GM12878 (cell line): ENCODE measurements around the gene PCDHGA8. TPM values are rescaled to one million over a fixed set of nuclear protein-coding genes. Genes with fewer than 3 reads are reported as not detected.

Source experiments
- ATAC-seq: fragments of 200-7000 bp; cut with Tn5 transposase; 3 replicates; pipeline ENCODE4 v1.9.1; 2020; ENCODE audit warnings: mild to moderate bottlenecking, moderate library complexity
- BruUV-seq: library from RNA; stranded (reverse); fragments of 400-500 nt; replicated peaks from 2 replicates; lab custom pipeline; 2021; lab: Mats Ljungman, UMichigan
- CTCF ChIA-PET: fragments of 300-600 bp; sonication (Branson Sonifier 250); formaldehyde crosslinking; extraction: SDS; loops from one replicate; lab custom pipeline; 2021; ENCODE audit warnings: inconsistent platforms; lab: Yijun Ruan, JAX
- POLR2A ChIA-PET: fragments of 350-600 bp; formaldehyde crosslinking; extraction: SDS; loops from one replicate; lab custom pipeline; 2021; ENCODE audit warnings: inconsistent platforms; lab: Charles Lee
- RAD21 ChIA-PET: fragments of 300-600 bp; sonication (Branson Sonifier 250); formaldehyde crosslinking; loops from one replicate; lab custom pipeline; 2023; ENCODE audit warnings: antibody characterized with exemption; ENCODE audit not compliant: unreplicated experiment; lab: Charles Lee
- SMC1A ChIA-PET: fragments of 300-600 bp; sonication (Branson Sonifier 250); formaldehyde crosslinking; loops from one replicate; lab custom pipeline; 2023; ENCODE audit not compliant: unreplicated experiment, uncharacterized antibody; lab: Charles Lee
- DNase-seq: peaks from one replicate; pipeline ENCODE4 v3.0.0-alpha.2; 2011; ENCODE audit warnings: low read depth, low spot score
- FAIRE-seq: peaks from 3 replicates; lab custom pipeline; 2011; peaks lifted over from hg19 to GRCh38; lab: Jason Lieb, UNC
- H2AFZ ChIP-seq: 2 replicates; pipeline ENCODE4 v1.6.0; 2011; ENCODE audit warnings: low read depth, low read length, control low read depth; ENCODE audit not compliant: control insufficient read depth
- H3K27ac ChIP-seq: 2 replicates; pipeline ENCODE4 v1.5.1; 2011; ENCODE audit warnings: control low read depth; ENCODE audit not compliant: control insufficient read depth, insufficient read depth
- H3K27me3 ChIP-seq, 2 experiments: replicated peaks in 1 of 2; 2 replicates each; pipeline versions ENCODE4 v1.6.0 to v1.6.1; 2011; ENCODE audit warnings: low read length in 1 of 2; ENCODE audit not compliant: control insufficient read depth in 2 of 2, insufficient read depth in 2 of 2
- H3K36me3 ChIP-seq, 2 experiments: 2 replicates each; pipeline ENCODE4 v1.5.1; 2011; ENCODE audit warnings: low read length in 1 of 2; ENCODE audit not compliant: control insufficient read depth in 2 of 2, insufficient read depth in 2 of 2
- H3K4me1 ChIP-seq: 2 replicates; pipeline ENCODE4 v1.6.1; 2011; ENCODE audit warnings: mild to moderate bottlenecking, low read length, moderate library complexity, mixed read lengths; ENCODE audit not compliant: control insufficient read depth, insufficient read depth
- H3K4me2 ChIP-seq: 2 replicates; pipeline ENCODE4 v1.6.0; 2011; ENCODE audit warnings: control low read depth; ENCODE audit not compliant: control insufficient read depth, insufficient read depth
- H3K4me3 ChIP-seq: fragments of 200-600 bp; sonication (generic); 2 replicates; pipeline ENCODE4 v1.5.1; 2016
- H3K79me2 ChIP-seq: 2 replicates; pipeline ENCODE4 v1.6.0; 2011; ENCODE audit warnings: low read length; ENCODE audit not compliant: control insufficient read depth, insufficient read depth
- H3K9ac ChIP-seq: 2 replicates; pipeline ENCODE4 v1.8.0; 2011; ENCODE audit warnings: low read length, control low read depth, mixed read lengths; ENCODE audit not compliant: control insufficient read depth, insufficient read depth
- H3K9me3 ChIP-seq: replicated peaks from 3 replicates; pipeline ENCODE4 v1.5.1; 2011; ENCODE audit warnings: mild to moderate bottlenecking, low read length; ENCODE audit not compliant: control insufficient read depth, insufficient read depth
- H4K20me1 ChIP-seq: 2 replicates; pipeline ENCODE4 v1.6.0; 2011; ENCODE audit not compliant: control insufficient read depth, insufficient read depth
- ATF7 ChIP-seq: fragments of 450-650 bp; IDR thresholded peaks from 2 replicates; pipeline ENCODE4 v1.6.1; 2016; ENCODE audit warnings: low read depth, mild to moderate bottlenecking
- CEBPB ChIP-seq, 2 experiments: fragments of 150-350 bp in 1 of 2; IDR thresholded peaks; 2 replicates each; pipeline ENCODE4 v1.6.1; 2012 to 2014; ENCODE audit warnings: low read depth in 2 of 2, low read length in 2 of 2, borderline replicate concordance in 1 of 2, inconsistent platforms in 1 of 2
- CREM ChIP-seq: IDR thresholded peaks from 2 replicates; pipeline ENCODE4 v1.6.1; 2014; ENCODE audit warnings: antibody characterized with exemption, low read depth
- CTCF ChIP-seq, 3 experiments: IDR thresholded peaks in 2 of 3; conservative IDR thresholded peaks in 1 of 3; 2 replicates each; pipeline ENCODE4 v1.5.1; 2011; ENCODE audit warnings: low read depth in 3 of 3, low read length in 3 of 3, mild to moderate bottlenecking in 3 of 3, control low read depth in 2 of 3, moderate library complexity in 2 of 3, inconsistent platforms in 1 of 3, mixed read lengths in 1 of 3; ENCODE audit not compliant: control insufficient read depth in 2 of 3, insufficient read depth in 1 of 3; ENCODE audit errors: extremely low read depth in 1 of 3
- E4F1 ChIP-seq: fragments of 450-650 bp; IDR thresholded peaks from 2 replicates; pipeline ENCODE4 v1.6.1; 2018; ENCODE audit warnings: borderline replicate concordance, mild to moderate bottlenecking; ENCODE audit not compliant: partially characterized antibody
- IRF4 ChIP-seq: IDR thresholded peaks from 2 replicates; pipeline ENCODE4 v1.6.1; 2011; ENCODE audit warnings: low read depth, low read length
- JUNB ChIP-seq: IDR thresholded peaks from 2 replicates; pipeline ENCODE4 v1.6.1; 2016; ENCODE audit warnings: antibody characterized with exemption, mild to moderate bottlenecking
- NR2C1 ChIP-seq: fragments of 450-650 bp; IDR thresholded peaks from 2 replicates; pipeline ENCODE4 v1.6.1; 2017; ENCODE audit warnings: antibody characterized with exemption, mild to moderate bottlenecking, moderate library complexity
- PML ChIP-seq: IDR thresholded peaks from 2 replicates; pipeline ENCODE4 v1.6.1; 2012; ENCODE audit warnings: low read length, inconsistent platforms
- POLR2AphosphoS2 ChIP-seq: IDR thresholded peaks from 2 replicates; pipeline ENCODE4 v1.6.1; 2011; ENCODE audit warnings: low read depth, mild to moderate bottlenecking, low read length, improper control_type of control experiment, moderate library complexity
- RAD21 ChIP-seq: IDR thresholded peaks from 2 replicates; pipeline ENCODE4 v1.6.1; 2011; ENCODE audit warnings: mild to moderate bottlenecking, low read depth, low read length, moderate library complexity; ENCODE audit not compliant: insufficient read depth
- REST ChIP-seq: IDR thresholded peaks from 2 replicates; pipeline ENCODE4 v1.6.1; 2012; ENCODE audit warnings: mild to moderate bottlenecking, low read depth, low read length
- SMC3 ChIP-seq: IDR thresholded peaks from 2 replicates; pipeline ENCODE4 v1.6.1; 2011; ENCODE audit warnings: low read length, improper control_type of control experiment, borderline replicate concordance
- ZSCAN29 ChIP-seq: fragments of 450-650 bp; IDR thresholded peaks from 2 replicates; pipeline ENCODE4 v1.6.1; 2017; ENCODE audit warnings: mild to moderate bottlenecking, moderate library complexity
- WGBS: methylation state at CpG from one replicate; pipeline ENCODE4 v1.1.6; 2016; ENCODE audit warnings: low lambda C conversion rate; ENCODE audit not compliant: insufficient replicate concordance, insufficient coverage; ENCODE audit errors: missing lambda C conversion rate; 5-methylcytosine and 5-hydroxymethylcytosine counted together
- in situ Hi-C: fragments of 300-500 bp; cut with MboI; formaldehyde crosslinking; loops from 9 replicates; pipeline ENCODE4 v1.14.3; 2018; ENCODE audit warnings: mixed read lengths
- intact Hi-C: fragments of 100-400 bp; cut with micrococcal nuclease; formaldehyde crosslinking; loops from one replicate; pipeline ENCODE4 v1.14.2; 2022; ENCODE audit not compliant: unreplicated experiment
- polyA plus RNA-seq, 11 experiments: library from polyadenylated mRNA; depleted of rRNA in 4 of 11; unstranded in 6 of 11; stranded (reverse) in 5 of 11; fragments of >200 nt; fragmentation: Nextera tagmentation in 4 of 11; fragmentation: Illumina TruSeq in 1 of 11; extraction: Ambion mirVana in 4 of 11; extraction: Trizol in 1 of 11; gene quantifications; 1 replicate in 1 of 11; 2 replicates in 10 of 11; pipeline versions ENCODE4 v1.2.1 to v1.2.3, GENCODE V29; 2011 to 2016; ENCODE audit warnings: inconsistent platforms in 2 of 11, missing spikeins in 2 of 11, low read depth in 1 of 11
- total RNA-seq, 4 experiments: library from RNA; depleted of rRNA in 3 of 4; stranded (reverse); fragments of >200 nt in 3 of 4; fragmentation: Illumina TruSeq in 1 of 4; extraction: Trizol in 1 of 4; gene quantifications; 2 replicates each; pipeline versions ENCODE4 v1.2.1 to v1.2.3, GENCODE V29; 2013 to 2021

The PCDHGA8 gene
- total and polyA plus RNA-seq, 10 of the 15 experiments (the other 5 are each of a cell fraction or from before 2014, with no cell fraction given), result 0.01 to 0.04 TPM; not detected in 8

- Histone ChIP-seq H3K9ac (no peak within 1 kb of the TSS), H3K27me3 (no peaks in the 10 kb centered on the region; a peak in 1 of 4 replicates), H3K36me3 (no peaks in the 10 kb centered on the region), H2AFZ (peak within 1 kb of the TSS; percentile 75), H3K9me3 (peaks cover 25% of the 10 kb centered on the region; the same call in 2 of the 3 replicates), H3K27ac (no peak within 1 kb of the TSS), H3K4me1 (no peaks in the 10 kb centered on the region), H3K4me2 (0 out of 2 replicates have a peak within 1 kb of the TSS, but pooled peaks have one; percentile 17), H3K79me2 (no peaks in the 10 kb centered on the region), H4K20me1 (no peaks in the 10 kb centered on the region), H3K4me3 (0 out of 2 replicates have a peak within 1 kb of the TSS, but pooled peaks have one; percentile 18)
- CTCF ChIA-PET, result interaction anchor here (0.6 to 3.2 kb wide), 34 partner anchors 10 to 196 kb away, joined by 3 to 40 read pairs (median 5); partner anchors contain the start of genes PCDHGA10, PCDHGA11, PCDHGA12 and PCDHGB5
- FAIRE-seq (no peak), DNase-seq (no peak), ATAC-seq (peak; percentile 96)
- SMC1A ChIA-PET, result interaction anchor here (0.6 to 2.6 kb wide), 20 partner anchors 33 to 628 kb away, joined by 3 to 17 read pairs (median 4); partner anchors contain the start of genes PCDHGA10, PCDHGA11, PCDHGA12 and PCDHGC3
- RAD21 ChIA-PET, result interaction anchor here (0.6 to 2.4 kb wide), 15 partner anchors 12 to 220 kb away, joined by 3 to 24 read pairs (median 4); partner anchors contain the start of genes PCDHGA10, PCDHGA11, PCDHGA12 and PCDHGC3
- intact Hi-C loops (no loop called here), in situ Hi-C loops (no loop called here)
- WGBS, result 13% methylated on average over 32 of the region's 32 CpGs
- POLR2A ChIA-PET, result interaction anchor here (1.8 kb wide), 1 partner anchor 50 kb away, joined by 7 read pairs; the partner anchor contains the start of gene TAF7
- BruUV-seq, result no TSS peak
- peak; percentile 38 to 72 (median 43) for TF ChIP-seq CTCF (IDR thresholded peaks at IDR 0.05 in 2 of 3, conservative IDR thresholded peaks at IDR 0.05 in 1 of 3; ENCODE audit: control insufficient read depth in 2 of 3, extremely low read depth in 1 of 3, insufficient read depth in 1 of 3, low read depth in 3 of 3, low read length in 3 of 3)
- TF ChIP-seq POLR2AphosphoS2, result no peak
- no peak for TF ChIP-seq E4F1
- TF ChIP-seq IRF4, result no peak
- no peak for TF ChIP-seq CEBPB (IDR thresholded peaks at IDR 0.05; ENCODE audit: borderline replicate concordance in 1 of 2, low read depth in 2 of 2, low read length in 2 of 2)
- peak; percentile 79; the same call in 1 of the 2 replicates for TF ChIP-seq ZSCAN29
- no peak for TF ChIP-seq PML
- TF ChIP-seq CREM, result no peak
- no peak for TF ChIP-seq REST
- peak; percentile 30; the same call in 1 of the 2 replicates for TF ChIP-seq SMC3
- no peak for TF ChIP-seq ATF7
- TF ChIP-seq RAD21, result 0 out of 2 replicates have a peak, but pooled peaks have one; percentile 1
- TF ChIP-seq NR2C1, result no peak
- TF ChIP-seq JUNB, result no peak
These were observed 22.2 kb upstream of the PCDHGA8 start, which contains the start of gene PCDHGB3 for GRCh38 chr5:141369994-141370848. PCDHGB3 (plus strand) TSS chr5:141370242; CDS start chr5:141370395, 153 bp downstream.
